Measurements from ENCODE around the gene UBE2I. TPM values are rescaled to one million over a fixed set of nuclear protein-coding genes. Genes with fewer than 3 reads are reported as not detected.

Gene UBE2I
- total RNA-seq, 1 experiment from 2014 or later = 271 TPM

DNA sequence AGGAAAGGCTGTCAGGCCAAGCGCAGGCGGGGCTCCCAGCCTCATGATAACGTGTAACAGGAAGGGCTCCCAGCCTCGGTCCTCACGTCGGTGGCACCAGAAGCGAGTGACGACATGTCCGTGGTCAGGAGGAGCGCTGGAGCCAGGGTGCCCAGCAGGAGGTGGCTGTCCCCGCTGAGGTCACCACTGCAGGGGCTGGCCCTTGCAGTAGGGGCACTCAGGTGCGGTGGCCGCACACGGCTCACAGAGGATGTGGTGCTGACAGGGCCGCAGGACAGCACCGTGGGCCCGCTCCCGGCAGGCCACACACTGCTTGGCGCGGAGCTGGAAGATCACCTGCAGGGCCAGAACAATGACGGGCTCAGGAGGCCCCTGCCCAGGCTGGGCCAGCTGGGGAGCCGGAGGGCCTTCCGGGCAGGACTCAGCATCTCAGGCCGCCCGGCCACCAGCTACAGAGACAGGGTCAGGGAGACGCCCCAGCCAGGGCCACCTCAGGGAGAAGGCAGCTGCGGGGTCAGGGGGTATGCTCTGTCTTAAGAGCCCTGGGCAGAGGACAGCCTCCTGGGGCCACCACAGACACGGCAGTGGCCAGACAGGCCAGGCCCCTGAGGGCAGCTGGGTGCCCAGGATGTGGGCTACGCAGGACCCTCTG, 56.8 kb downstream of the UBE2I start:
- no peak for DNase-seq
- H3K36me3 ChIP-seq (ENCODE audit: low read depth) = peaks cover 11% of the 10 kb centered on the region; the same call in 1 of the 2 replicates
- H3K79me2 ChIP-seq (ENCODE audit: low read depth) = 0 out of 2 replicates have a peak, but pooled peaks cover 11% of the 10 kb centered on the region
- no peak for TF ChIP-seq EZH2 (IDR thresholded peaks at IDR 0.05; ENCODE audit: low read depth)
- TF ChIP-seq, protein P1, sequence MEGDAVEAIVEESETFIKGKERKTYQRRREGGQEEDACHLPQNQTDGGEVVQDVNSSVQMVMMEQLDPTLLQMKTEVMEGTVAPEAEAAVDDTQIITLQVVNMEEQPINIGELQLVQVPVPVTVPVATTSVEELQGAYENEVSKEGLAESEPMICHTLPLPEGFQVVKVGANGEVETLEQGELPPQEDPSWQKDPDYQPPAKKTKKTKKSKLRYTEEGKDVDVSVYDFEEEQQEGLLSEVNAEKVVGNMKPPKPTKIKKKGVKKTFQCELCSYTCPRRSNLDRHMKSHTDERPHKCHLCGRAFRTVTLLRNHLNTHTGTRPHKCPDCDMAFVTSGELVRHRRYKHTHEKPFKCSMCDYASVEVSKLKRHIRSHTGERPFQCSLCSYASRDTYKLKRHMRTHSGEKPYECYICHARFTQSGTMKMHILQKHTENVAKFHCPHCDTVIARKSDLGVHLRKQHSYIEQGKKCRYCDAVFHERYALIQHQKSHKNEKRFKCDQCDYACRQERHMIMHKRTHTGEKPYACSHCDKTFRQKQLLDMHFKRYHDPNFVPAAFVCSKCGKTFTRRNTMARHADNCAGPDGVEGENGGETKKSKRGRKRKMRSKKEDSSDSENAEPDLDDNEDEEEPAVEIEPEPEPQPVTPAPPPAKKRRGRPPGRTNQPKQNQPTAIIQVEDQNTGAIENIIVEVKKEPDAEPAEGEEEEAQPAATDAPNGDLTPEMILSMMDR (conservative IDR thresholded peaks at IDR 0.05) = no peak
- H3K9me3 ChIP-seq (ENCODE audit: insufficient read depth, low read depth) = no peaks in the 10 kb centered on the region
- CTCF ChIA-PET = no interaction called here
- H3K9me2 ChIP-seq (ENCODE audit: insufficient read depth) = no peaks in the 10 kb centered on the region
- peaks cover 29% of the 10 kb centered on the region; the same call in 1 of the 2 replicates for H3F3A ChIP-seq (ENCODE audit: insufficient read depth, low read depth)
- H2AFZ ChIP-seq = no peak overlapping the region
- H3K27ac ChIP-seq = no peak overlapping the region
- H3K4me1 ChIP-seq (replicated peaks; ENCODE audit: insufficient read depth) = no peaks in the 10 kb centered on the region
- BruUV-seq (replicated peaks) = no TSS peak
- no peak overlapping the region for H3K4me2 ChIP-seq
- no peak overlapping the region for H3K4me3 ChIP-seq
- intact Hi-C loops (cut with micrococcal nuclease; ENCODE audit: unreplicated experiment) = no loop called here
- POLR2A ChIA-PET (ENCODE audit: unreplicated experiment) = interaction anchor here (0.6 kb wide), 1 partner anchor 415 kb away, joined by 4 read pairs; no protein-coding TSS in a partner anchor
- no peaks in the 10 kb centered on the region for H3K27me3 ChIP-seq (ENCODE audit: insufficient read depth, low read depth)
- peaks cover 20% of the 10 kb centered on the region for H4K20me1 ChIP-seq (ENCODE audit: insufficient read depth)

DNA sequence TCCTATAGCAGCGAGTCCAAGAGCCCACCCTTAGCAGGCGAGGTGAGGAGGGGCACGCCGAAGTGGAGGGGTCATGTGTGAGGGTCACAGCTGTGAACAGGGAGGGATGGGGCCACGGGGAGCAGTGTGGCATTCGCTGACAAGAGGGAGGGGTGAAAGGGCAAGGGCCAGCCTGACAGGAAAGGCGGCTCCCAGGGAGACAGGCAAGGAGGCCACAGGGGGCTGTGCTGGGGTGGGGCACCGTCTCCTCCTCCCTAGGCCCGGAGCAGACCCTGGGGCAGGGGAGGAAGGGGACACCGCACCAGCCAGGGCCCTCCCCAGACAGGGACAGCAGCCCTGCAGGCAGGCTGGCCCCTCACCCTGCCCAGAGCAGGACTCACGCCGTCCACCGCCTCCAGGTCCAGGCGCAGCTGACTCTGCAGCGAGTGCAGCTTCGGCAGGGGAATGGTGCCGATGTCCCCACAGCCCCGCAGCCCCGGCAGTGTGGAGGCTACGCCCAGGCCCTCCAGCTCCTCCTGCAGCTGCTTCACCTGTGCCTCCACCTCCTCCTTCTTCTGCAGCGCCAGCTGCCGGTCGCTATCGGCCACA, 57.4 kb downstream of the UBE2I start:
- intact Hi-C loops (cut with micrococcal nuclease; ENCODE audit: unreplicated experiment) = no loop called here
- H2AFZ ChIP-seq = no peak overlapping the region

DNA sequence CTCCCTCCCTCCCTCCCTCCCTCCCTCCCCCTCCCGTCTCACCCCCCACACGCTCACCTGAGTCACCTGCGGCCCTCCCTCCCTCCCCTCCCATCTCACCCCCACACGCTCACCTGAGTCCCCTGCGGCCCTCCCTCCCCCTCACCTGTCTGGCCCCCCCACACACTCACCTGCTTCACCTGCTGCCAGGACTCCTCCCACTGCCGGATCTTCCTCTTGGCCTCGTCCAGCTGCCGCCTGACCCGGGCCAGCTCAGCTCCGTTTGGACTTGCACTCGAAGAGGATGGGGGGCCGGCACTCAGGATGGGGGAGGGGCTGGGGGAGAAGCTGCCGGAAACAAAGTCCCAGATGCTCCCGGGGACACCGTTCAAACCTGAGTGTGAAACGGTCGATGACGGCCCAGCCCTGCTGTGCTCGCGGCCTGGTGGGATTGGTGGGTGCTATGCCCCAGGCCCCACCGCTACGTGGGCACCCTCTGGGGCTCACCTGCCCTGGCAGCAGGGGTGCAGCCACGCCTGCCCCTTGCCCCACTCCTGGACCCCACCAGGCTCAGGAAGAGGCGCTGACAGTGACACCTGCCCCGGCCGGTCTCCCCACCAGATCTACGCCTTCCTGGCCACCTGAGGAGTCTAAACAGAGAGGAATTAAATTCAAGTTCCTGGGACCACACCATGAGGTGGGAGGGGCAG, 58.2 kb downstream of the UBE2I start:
- no TSS peak for BruUV-seq (replicated peaks)

More for the DNA sequence above, 57.4 kb downstream of the UBE2I start:
- H3K27me3 ChIP-seq (ENCODE audit: insufficient read depth, low read depth) = no peaks in the 10 kb centered on the region
- H3K4me3 ChIP-seq = no peak overlapping the region
- peaks cover 11% of the 10 kb centered on the region; the same call in 1 of the 2 replicates for H3K36me3 ChIP-seq (ENCODE audit: low read depth)
- H3K4me2 ChIP-seq = no peak overlapping the region
- ChIA-PET CTCF (interaction anchor here (0.6 kb wide), 1 partner anchor 46 kb away, joined by 9 read pairs; no protein-coding TSS in a partner anchor), POLR2A (ENCODE audit: unreplicated experiment) (no interaction called here)
- no peak for DNase-seq
- no peak for TF ChIP-seq EZH2 (IDR thresholded peaks at IDR 0.05; ENCODE audit: low read depth)
- TF ChIP-seq, protein P1 (conservative IDR thresholded peaks at IDR 0.05) = no peak
- no peaks in the 10 kb centered on the region for H3K9me3 ChIP-seq (ENCODE audit: insufficient read depth, low read depth)
- H3K9me2 ChIP-seq (ENCODE audit: insufficient read depth) = no peaks in the 10 kb centered on the region
- H3K27ac ChIP-seq = no peak overlapping the region
- H3K4me1 ChIP-seq (replicated peaks; ENCODE audit: insufficient read depth) = no peaks in the 10 kb centered on the region
- BruUV-seq (replicated peaks) = no TSS peak
- 0 out of 2 replicates have a peak, but pooled peaks cover 11% of the 10 kb centered on the region for H3K79me2 ChIP-seq (ENCODE audit: low read depth)
- peaks cover 20% of the 10 kb centered on the region for H4K20me1 ChIP-seq (ENCODE audit: insufficient read depth)
- peaks cover 33% of the 10 kb centered on the region; the same call in 1 of the 2 replicates for H3F3A ChIP-seq (ENCODE audit: insufficient read depth, low read depth)

More for the DNA sequence above, 58.2 kb downstream of the UBE2I start:
- TF ChIP-seq, protein P1 (conservative IDR thresholded peaks at IDR 0.05) = no peak
- no peak for TF ChIP-seq EZH2 (IDR thresholded peaks at IDR 0.05; ENCODE audit: low read depth)
- Histone ChIP-seq H2AFZ (no peak overlapping the region), H3K4me1 (replicated peaks; ENCODE audit: insufficient read depth) (no peaks in the 10 kb centered on the region), H3F3A (ENCODE audit: insufficient read depth, low read depth) (peaks cover 33% of the 10 kb centered on the region; the same call in 1 of the 2 replicates), H3K9me2 (ENCODE audit: insufficient read depth) (no peaks in the 10 kb centered on the region), H3K4me3 (no peak overlapping the region), H3K9me3 (ENCODE audit: insufficient read depth, low read depth) (no peaks in the 10 kb centered on the region), H3K4me2 (no peak overlapping the region), H3K36me3 (ENCODE audit: low read depth) (peaks cover 11% of the 10 kb centered on the region; the same call in 1 of the 2 replicates), H3K27ac (no peak overlapping the region), H3K79me2 (ENCODE audit: low read depth) (0 out of 2 replicates have a peak, but pooled peaks cover 7% of the 10 kb centered on the region), H4K20me1 (ENCODE audit: insufficient read depth) (peaks cover 17% of the 10 kb centered on the region), H3K27me3 (ENCODE audit: insufficient read depth, low read depth) (no peaks in the 10 kb centered on the region)
- POLR2A ChIA-PET (ENCODE audit: unreplicated experiment) = no interaction called here
- no peak for DNase-seq
- CTCF ChIA-PET = interaction anchor here (0.6 kb wide), 1 partner anchor 45 kb away, joined by 9 read pairs; no protein-coding TSS in a partner anchor
- intact Hi-C loops (cut with micrococcal nuclease; ENCODE audit: unreplicated experiment) = no loop called here
